ENCODE results near the gene SLC47A1.
A peak's percentile ranks its signal among the peaks of the same experiment; 100 is the strongest.

Gene SLC47A1

GRCh38 chr17:19539841-19540311 lies 6.2 kb downstream of the SLC47A1 start:
- no peak overlapping the region for H3K27ac ChIP-seq (ENCODE audit: low read depth in 2 of 2, low read length in 2 of 2)
- H3K4me3 ChIP-seq (ENCODE audit: low read length in 2 of 2), result no peak overlapping the region
- H3K27me3 ChIP-seq (ENCODE audit: control insufficient read depth in 2 of 2, insufficient read depth in 2 of 2, low read length in 2 of 2), result peaks cover under 1 to 3% of the 10 kb centered on the region in 2 donors
- no peaks in the 10 kb centered on the region for H3K4me1 ChIP-seq (ENCODE audit: control insufficient read depth in 2 of 2, insufficient read depth in 2 of 2, low read length in 2 of 2)
- H3K36me3 ChIP-seq (ENCODE audit: control insufficient read depth in 2 of 2, insufficient read depth in 2 of 2, low read length in 2 of 2), result no peaks in the 10 kb centered on the region
- H3K9ac ChIP-seq (ENCODE audit: low read depth in 1 of 2, low read length in 2 of 2), result no peak overlapping the region
- no peaks in the 10 kb centered on the region for H3K9me3 ChIP-seq (ENCODE audit: control insufficient read depth in 2 of 2, low read length in 2 of 2)

GRCh38 chr17:19540706-19541370 lies 7.2 kb downstream of the SLC47A1 start:
- Histone ChIP-seq H3K4me3 (ENCODE audit: low read length in 2 of 2) (no peak overlapping the region), H3K27ac (ENCODE audit: low read depth in 2 of 2, low read length in 2 of 2) (no peak overlapping the region), H3K9ac (ENCODE audit: low read depth in 1 of 2, low read length in 2 of 2) (no peak overlapping the region)

GRCh38 chr17:19541445-19541844 lies 7.8 kb downstream of the SLC47A1 start:
- peaks cover 0 to 6% of the 10 kb centered on the region in 2 donors for H3K4me1 ChIP-seq (ENCODE audit: control insufficient read depth in 2 of 2, insufficient read depth in 2 of 2, low read length in 2 of 2)

More at GRCh38 chr17:19540706-19541370, 7.2 kb downstream of the SLC47A1 start:
- peaks cover 0 to 2% of the 10 kb centered on the region in 2 donors for H3K4me1 ChIP-seq (ENCODE audit: control insufficient read depth in 2 of 2, insufficient read depth in 2 of 2, low read length in 2 of 2)
- no peaks in the 10 kb centered on the region for H3K9me3 ChIP-seq (ENCODE audit: control insufficient read depth in 2 of 2, low read length in 2 of 2)
- H3K27me3 ChIP-seq (ENCODE audit: control insufficient read depth in 2 of 2, insufficient read depth in 2 of 2, low read length in 2 of 2), result peaks cover 0 to 2% of the 10 kb centered on the region in 2 donors
- no peaks in the 10 kb centered on the region for H3K36me3 ChIP-seq (ENCODE audit: control insufficient read depth in 2 of 2, insufficient read depth in 2 of 2, low read length in 2 of 2)

GRCh38 chr17:19542247-19542646 lies 8.6 kb downstream of the SLC47A1 start:
- Histone ChIP-seq H3K9ac (ENCODE audit: low read depth in 1 of 2, low read length in 2 of 2) (no peak overlapping the region), H3K27me3 (ENCODE audit: control insufficient read depth in 2 of 2, insufficient read depth in 2 of 2, low read length in 2 of 2) (no peaks in the 10 kb centered on the region), H3K4me1 (ENCODE audit: control insufficient read depth in 2 of 2, insufficient read depth in 2 of 2, low read length in 2 of 2) (peaks cover 0 to 7% of the 10 kb centered on the region in 2 donors), H3K4me3 (ENCODE audit: low read length in 2 of 2) (no peak overlapping the region), H3K36me3 (ENCODE audit: control insufficient read depth in 2 of 2, insufficient read depth in 2 of 2, low read length in 2 of 2) (no peaks in the 10 kb centered on the region), H3K27ac (ENCODE audit: low read depth in 2 of 2, low read length in 2 of 2) (no peak overlapping the region), H3K9me3 (ENCODE audit: control insufficient read depth in 2 of 2, low read length in 2 of 2) (no peaks in the 10 kb centered on the region)

More at GRCh38 chr17:19541445-19541844, 7.8 kb downstream of the SLC47A1 start:
- H3K9ac ChIP-seq (ENCODE audit: low read depth in 1 of 2, low read length in 2 of 2), result no peak overlapping the region
- no peaks in the 10 kb centered on the region for H3K36me3 ChIP-seq (ENCODE audit: control insufficient read depth in 2 of 2, insufficient read depth in 2 of 2, low read length in 2 of 2)
- H3K9me3 ChIP-seq (ENCODE audit: control insufficient read depth in 2 of 2, low read length in 2 of 2), result no peaks in the 10 kb centered on the region
- H3K27me3 ChIP-seq (ENCODE audit: control insufficient read depth in 2 of 2, insufficient read depth in 2 of 2, low read length in 2 of 2), result peaks cover 0 to under 1% of the 10 kb centered on the region in 2 donors
- no peak overlapping the region for H3K27ac ChIP-seq (ENCODE audit: low read depth in 2 of 2, low read length in 2 of 2)
- no peak overlapping the region for H3K4me3 ChIP-seq (ENCODE audit: low read length in 2 of 2)

GRCh38 chr17:19544366-19544765 lies 10.7 kb downstream of the SLC47A1 start:
- Histone ChIP-seq H3K27ac (ENCODE audit: low read depth in 2 of 2, low read length in 2 of 2) (no peak overlapping the region), H3K4me1 (ENCODE audit: control insufficient read depth in 2 of 2, insufficient read depth in 2 of 2, low read length in 2 of 2) (peaks cover 0 to 7% of the 10 kb centered on the region in 2 donors), H3K9me3 (ENCODE audit: control insufficient read depth in 2 of 2, low read length in 2 of 2) (no peaks in the 10 kb centered on the region), H3K27me3 (ENCODE audit: control insufficient read depth in 2 of 2, insufficient read depth in 2 of 2, low read length in 2 of 2) (no peaks in the 10 kb centered on the region), H3K4me3 (ENCODE audit: low read length in 2 of 2) (no peak overlapping the region), H3K9ac (ENCODE audit: low read depth in 1 of 2, low read length in 2 of 2) (no peak overlapping the region), H3K36me3 (ENCODE audit: control insufficient read depth in 2 of 2, insufficient read depth in 2 of 2, low read length in 2 of 2) (no peaks in the 10 kb centered on the region)

- H3K27ac ChIP-seq (ENCODE audit: low read depth in 2 of 2, low read length in 2 of 2), result peak overlapping the region; percentile 44 to 49
- no peaks in the 10 kb centered on the region for H3K36me3 ChIP-seq (ENCODE audit: control insufficient read depth in 2 of 2, insufficient read depth in 2 of 2, low read length in 2 of 2)
- H3K4me1 ChIP-seq (ENCODE audit: control insufficient read depth in 2 of 2, insufficient read depth in 2 of 2, low read length in 2 of 2), result peaks cover 0 to 16% of the 10 kb centered on the region in 2 donors
- no peaks in the 10 kb centered on the region for H3K27me3 ChIP-seq (ENCODE audit: control insufficient read depth in 2 of 2, insufficient read depth in 2 of 2, low read length in 2 of 2)
- H3K4me3 ChIP-seq (ENCODE audit: low read length in 2 of 2), result no peak overlapping the region
- H3K9ac ChIP-seq (ENCODE audit: low read depth in 1 of 2, low read length in 2 of 2), result no peak overlapping the region
- no peaks in the 10 kb centered on the region for H3K9me3 ChIP-seq (ENCODE audit: control insufficient read depth in 2 of 2, low read length in 2 of 2)
These were observed 12.8 kb downstream of the SLC47A1 start for GRCh38 chr17:19546289-19547065.

- Histone ChIP-seq H3K9ac (ENCODE audit: low read depth in 1 of 2, low read length in 2 of 2) (no peak overlapping the region), H3K4me1 (ENCODE audit: control insufficient read depth in 2 of 2, insufficient read depth in 2 of 2, low read length in 2 of 2) (peaks cover 0 to 25% of the 10 kb centered on the region in 2 donors), H3K27ac (ENCODE audit: low read depth in 2 of 2, low read length in 2 of 2) (no peak overlapping the region), H3K4me3 (ENCODE audit: low read length in 2 of 2) (no peak overlapping the region), H3K9me3 (ENCODE audit: control insufficient read depth in 2 of 2, low read length in 2 of 2) (no peaks in the 10 kb centered on the region), H3K36me3 (ENCODE audit: control insufficient read depth in 2 of 2, insufficient read depth in 2 of 2, low read length in 2 of 2) (no peaks in the 10 kb centered on the region), H3K27me3 (ENCODE audit: control insufficient read depth in 2 of 2, insufficient read depth in 2 of 2, low read length in 2 of 2) (no peaks in the 10 kb centered on the region)
These were observed 16.3 kb downstream of the SLC47A1 start for GRCh38 chr17:19549746-19550623.

GRCh38 chr17:19551165-19551564 lies 17.5 kb downstream of the SLC47A1 start:
- Histone ChIP-seq H3K4me3 (ENCODE audit: low read length in 2 of 2) (no peak overlapping the region), H3K9me3 (ENCODE audit: control insufficient read depth in 2 of 2, low read length in 2 of 2) (no peaks in the 10 kb centered on the region), H3K9ac (ENCODE audit: low read depth in 1 of 2, low read length in 2 of 2) (no peak overlapping the region), H3K27ac (ENCODE audit: low read depth in 2 of 2, low read length in 2 of 2) (no peak overlapping the region), H3K4me1 (ENCODE audit: control insufficient read depth in 2 of 2, insufficient read depth in 2 of 2, low read length in 2 of 2) (peaks cover 0 to 22% of the 10 kb centered on the region in 2 donors), H3K27me3 (ENCODE audit: control insufficient read depth in 2 of 2, insufficient read depth in 2 of 2, low read length in 2 of 2) (no peaks in the 10 kb centered on the region), H3K36me3 (ENCODE audit: control insufficient read depth in 2 of 2, insufficient read depth in 2 of 2, low read length in 2 of 2) (no peaks in the 10 kb centered on the region)

GRCh38 chr17:19551591-19552148 lies 18.0 kb downstream of the SLC47A1 start:
- H3K27ac ChIP-seq (ENCODE audit: low read depth in 2 of 2, low read length in 2 of 2), result no peak overlapping the region
- no peaks in the 10 kb centered on the region for H3K9me3 ChIP-seq (ENCODE audit: control insufficient read depth in 2 of 2, low read length in 2 of 2)
- no peak overlapping the region for H3K9ac ChIP-seq (ENCODE audit: low read depth in 1 of 2, low read length in 2 of 2)
- H3K4me1 ChIP-seq (ENCODE audit: control insufficient read depth in 2 of 2, insufficient read depth in 2 of 2, low read length in 2 of 2), result peaks cover 0 to 18% of the 10 kb centered on the region in 2 donors
- H3K27me3 ChIP-seq (ENCODE audit: control insufficient read depth in 2 of 2, insufficient read depth in 2 of 2, low read length in 2 of 2), result no peaks in the 10 kb centered on the region
- H3K4me3 ChIP-seq (ENCODE audit: low read length in 2 of 2), result no peak overlapping the region
- H3K36me3 ChIP-seq (ENCODE audit: control insufficient read depth in 2 of 2, insufficient read depth in 2 of 2, low read length in 2 of 2), result no peaks in the 10 kb centered on the region

Data from mucosa of rectum (tissue), 2 donors.